BE2C (cell line): ENCODE data around the gene VEZT.

Source experiments
- DNase-seq: peaks from one replicate; pipeline ENCODE4 v3.0.0-alpha.2; 2020
- H3K27me3 ChIP-seq: fragments of 250-450 bp; sonication (Bioruptor Pico); 2 replicates; pipeline ENCODE4 v1.5.1; 2020; ENCODE audit warnings: mild to moderate bottlenecking
- H3K36me3 ChIP-seq: fragments of 250-450 bp; sonication (Bioruptor Pico); 2 replicates; pipeline ENCODE4 v1.5.1; 2020; ENCODE audit warnings: mild to moderate bottlenecking
- H3K4me1 ChIP-seq: fragments of 250-450 bp; sonication (Bioruptor Pico); 2 replicates; pipeline ENCODE4 v1.5.1; 2020
- H3K4me3 ChIP-seq: 2 replicates; pipeline ENCODE4 v1.5.1; 2011; ENCODE audit warnings: low read depth, low read length
- H3K9me3 ChIP-seq: fragments of 250-450 bp; sonication (Bioruptor Pico); 2 replicates; pipeline ENCODE4 v1.5.1; 2020
- CTCF ChIP-seq: IDR thresholded peaks from 2 replicates; pipeline ENCODE4 v1.5.1; 2012; ENCODE audit warnings: mild to moderate bottlenecking, low read depth, low read length

VEZT gene

GRCh38 chr12:95328708-95329107 lies 111.1 kb downstream of the VEZT start:
- H3K4me1 ChIP-seq, result no peaks in the 10 kb centered on the region
- H3K36me3 ChIP-seq, result no peaks in the 10 kb centered on the region
- no peak for TF ChIP-seq CTCF
- no peaks in the 10 kb centered on the region for H3K9me3 ChIP-seq
- no peaks in the 10 kb centered on the region for H3K27me3 ChIP-seq
- no peak for DNase-seq
- no peak overlapping the region for H3K4me3 ChIP-seq

GRCh38 chr12:95335948-95336347 lies 118.3 kb downstream of the VEZT start:
- Histone ChIP-seq H3K4me1 (no peaks in the 10 kb centered on the region; the same call in none of the 2 replicates), H3K4me3 (peak overlapping the region; percentile 23), H3K9me3 (no peaks in the 10 kb centered on the region), H3K27me3 (no peaks in the 10 kb centered on the region), H3K36me3 (no peaks in the 10 kb centered on the region)
- TF ChIP-seq CTCF, result no peak
- DNase-seq, result no peak

- Histone ChIP-seq H3K4me1 (no peaks in the 10 kb centered on the region; the same call in none of the 2 replicates), H3K9me3 (no peaks in the 10 kb centered on the region), H3K27me3 (no peaks in the 10 kb centered on the region), H3K36me3 (no peaks in the 10 kb centered on the region), H3K4me3 (peak overlapping the region; percentile 23)
- DNase-seq, result peak; percentile 81
- TF ChIP-seq CTCF, result peak; percentile 100
These were observed 118.9 kb downstream of the VEZT start for GRCh38 chr12:95336387-95337067.

GRCh38 chr12:95337146-95337545 lies 119.5 kb downstream of the VEZT start:
- DNase-seq, result no peak
- Histone ChIP-seq H3K4me1 (no peaks in the 10 kb centered on the region; the same call in none of the 2 replicates), H3K9me3 (no peaks in the 10 kb centered on the region), H3K27me3 (no peaks in the 10 kb centered on the region), H3K36me3 (no peaks in the 10 kb centered on the region), H3K4me3 (no peak overlapping the region)
- no peak for TF ChIP-seq CTCF

- Histone ChIP-seq H3K4me3 (no peak overlapping the region), H3K36me3 (no peaks in the 10 kb centered on the region), H3K27me3 (no peaks in the 10 kb centered on the region), H3K9me3 (no peaks in the 10 kb centered on the region), H3K4me1 (no peaks in the 10 kb centered on the region; the same call in none of the 2 replicates)
- no peak for TF ChIP-seq CTCF
- no peak for DNase-seq
These were observed 121.6 kb downstream of the VEZT start for GRCh38 chr12:95339086-95339788.

GRCh38 chr12:95342008-95342407 lies 124.4 kb downstream of the VEZT start:
- no peaks in the 10 kb centered on the region for H3K36me3 ChIP-seq
- H3K27me3 ChIP-seq, result peaks cover 3% of the 10 kb centered on the region; the same call in 1 of the 2 replicates
- H3K4me3 ChIP-seq, result no peak overlapping the region
- H3K4me1 ChIP-seq, result no peaks in the 10 kb centered on the region
- no peak for DNase-seq
- no peak for TF ChIP-seq CTCF
- no peaks in the 10 kb centered on the region for H3K9me3 ChIP-seq
